Vagina (tissue), 2 donors: Measurements from ENCODE around the gene SLC7A11. TPM values are rescaled to one million over a fixed set of nuclear protein-coding genes. Genes with fewer than 3 reads are reported as not detected.

Experiments
- DNase-seq, 2 donors: peaks; one replicate each; pipeline ENCODE4 v3.0.0-alpha.2; 2017; ENCODE audit errors: extremely low spot score in 2 of 2
- H3K27ac ChIP-seq: fragments of 200-600 bp; sonication (generic); one replicate; pipeline ENCODE4 v1.5.1; 2019
- H3K27me3 ChIP-seq: fragments of 200-600 bp; sonication (generic); one replicate; pipeline ENCODE4 v1.5.1; 2019
- H3K36me3 ChIP-seq, 2 donors: fragments of 200-600 bp; sonication (generic); one replicate each; pipeline ENCODE4 v1.5.1; 2017 to 2019
- H3K4me1 ChIP-seq: fragments of 200-600 bp; sonication (generic); one replicate; pipeline ENCODE4 v1.5.1; 2019
- H3K4me3 ChIP-seq, 2 donors: fragments of 200-600 bp; sonication (generic); 1 replicate in 1 of 2; 2 replicates in 1 of 2; pipeline ENCODE4 v1.5.1; 2016 to 2019
- H3K9me3 ChIP-seq: fragments of 200-600 bp; sonication (generic); one replicate; pipeline ENCODE4 v1.5.1; 2019
- POLR2A ChIP-seq, 2 donors: fragments of 450-650 bp; IDR thresholded peaks; one replicate each; pipeline ENCODE4 v1.6.1; 2017; ENCODE audit warnings: antibody characterized with exemption in 2 of 2, mild to moderate bottlenecking in 2 of 2, moderate library complexity in 2 of 2
- POLR2AphosphoS5 ChIP-seq, 2 donors: sonication (generic); formaldehyde crosslinking; IDR thresholded peaks; one replicate each; pipeline ENCODE4 v1.9.0; 2017; ENCODE audit warnings: antibody characterized with exemption in 2 of 2, mild to moderate bottlenecking in 2 of 2, low read depth in 1 of 2; ENCODE audit not compliant: insufficient read depth in 1 of 2
- intact Hi-C: fragments of 100-400 bp; cut with DNase I; formaldehyde crosslinking; loops from one replicate; pipeline ENCODE4 v1.15.1; 2023
- total RNA-seq: library from RNA; depleted of rRNA; stranded (reverse); fragments of >200 nt; gene quantifications from one replicate; pipeline ENCODE4 v1.2.3, GENCODE V29; 2016
- TF ChIP-seq, protein P1 (sequence below), 3 experiments: fragments of 450-650 bp in 2 of 3; fragments of 200-600 bp in 1 of 3; sonication (generic) in 1 of 3; IDR thresholded peaks; one replicate each; pipeline ENCODE4 v1.5.1; 2017 to 2019; ENCODE audit warnings: antibody characterized with exemption in 3 of 3, mild to moderate bottlenecking in 2 of 3, moderate library complexity in 2 of 3

SLC7A11 gene
- total RNA-seq, 1 donor from 2014 or later: 1.5 TPM

DNA sequence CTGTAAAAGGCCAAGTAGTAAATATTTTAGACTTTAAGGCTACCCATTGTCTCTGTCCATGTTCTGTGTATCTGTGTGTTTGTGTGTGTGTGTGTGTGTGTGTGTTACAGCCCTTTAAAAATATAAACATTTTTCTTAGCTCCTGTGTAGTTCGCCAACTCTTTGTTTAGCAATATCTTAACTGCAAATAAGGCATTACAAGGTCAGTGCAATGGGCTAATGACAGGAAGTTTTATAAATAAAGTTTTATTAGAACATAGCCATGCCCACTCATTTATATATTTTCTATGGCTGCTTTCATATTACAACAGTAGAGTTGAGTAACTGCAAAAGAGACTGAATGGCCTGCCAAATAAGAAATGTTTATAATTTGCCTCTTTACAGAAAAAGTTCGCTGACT, 5.9 kb upstream of the SLC7A11 start:
- TF ChIP-seq POLR2AphosphoS5 (IDR thresholded peaks at IDR 0.05; ENCODE audit: insufficient read depth in 1 of 2, low read depth in 1 of 2): no peak
- TF ChIP-seq POLR2A (IDR thresholded peaks at IDR 0.05): no peak
- TF ChIP-seq, protein P1, sequence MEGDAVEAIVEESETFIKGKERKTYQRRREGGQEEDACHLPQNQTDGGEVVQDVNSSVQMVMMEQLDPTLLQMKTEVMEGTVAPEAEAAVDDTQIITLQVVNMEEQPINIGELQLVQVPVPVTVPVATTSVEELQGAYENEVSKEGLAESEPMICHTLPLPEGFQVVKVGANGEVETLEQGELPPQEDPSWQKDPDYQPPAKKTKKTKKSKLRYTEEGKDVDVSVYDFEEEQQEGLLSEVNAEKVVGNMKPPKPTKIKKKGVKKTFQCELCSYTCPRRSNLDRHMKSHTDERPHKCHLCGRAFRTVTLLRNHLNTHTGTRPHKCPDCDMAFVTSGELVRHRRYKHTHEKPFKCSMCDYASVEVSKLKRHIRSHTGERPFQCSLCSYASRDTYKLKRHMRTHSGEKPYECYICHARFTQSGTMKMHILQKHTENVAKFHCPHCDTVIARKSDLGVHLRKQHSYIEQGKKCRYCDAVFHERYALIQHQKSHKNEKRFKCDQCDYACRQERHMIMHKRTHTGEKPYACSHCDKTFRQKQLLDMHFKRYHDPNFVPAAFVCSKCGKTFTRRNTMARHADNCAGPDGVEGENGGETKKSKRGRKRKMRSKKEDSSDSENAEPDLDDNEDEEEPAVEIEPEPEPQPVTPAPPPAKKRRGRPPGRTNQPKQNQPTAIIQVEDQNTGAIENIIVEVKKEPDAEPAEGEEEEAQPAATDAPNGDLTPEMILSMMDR (IDR thresholded peaks at IDR 0.05): no peak
- intact Hi-C loops: no loop called here
- no peaks in the 10 kb centered on the region for H3K9me3 ChIP-seq
- H3K27me3 ChIP-seq: no peaks in the 10 kb centered on the region
- H3K4me1 ChIP-seq: no peaks in the 10 kb centered on the region
- no peaks in the 10 kb centered on the region for H3K36me3 ChIP-seq
- no peak overlapping the region for H3K27ac ChIP-seq
- no peak for DNase-seq
- no peak overlapping the region for H3K4me3 ChIP-seq

DNA sequence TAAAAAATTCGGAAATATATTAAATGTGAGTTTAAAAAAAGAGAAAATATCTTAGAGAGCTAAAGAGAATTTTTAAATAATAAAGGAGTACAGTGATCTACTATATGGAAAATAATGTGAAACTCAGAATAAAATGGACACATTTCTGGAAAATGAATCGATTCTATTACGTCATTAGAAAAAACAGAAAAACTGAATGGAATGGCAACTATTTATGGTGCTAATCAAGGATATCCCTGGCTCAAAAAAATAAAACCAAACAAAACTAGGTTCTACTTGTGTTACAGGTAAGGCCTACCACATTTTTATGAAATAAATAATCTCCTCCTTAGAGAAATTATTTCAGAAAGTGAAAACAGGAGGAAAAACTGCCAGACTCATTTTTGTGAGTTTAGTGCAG, 5.5 kb upstream of the SLC7A11 start:
- TF ChIP-seq POLR2A (IDR thresholded peaks at IDR 0.05) (no peak), POLR2AphosphoS5 (IDR thresholded peaks at IDR 0.05; ENCODE audit: insufficient read depth in 1 of 2, low read depth in 1 of 2) (no peak)
- TF ChIP-seq, protein P1 (IDR thresholded peaks at IDR 0.05): no peak
- Histone ChIP-seq H3K9me3 (no peaks in the 10 kb centered on the region), H3K27me3 (no peaks in the 10 kb centered on the region), H3K4me1 (no peaks in the 10 kb centered on the region), H3K36me3 (no peaks in the 10 kb centered on the region), H3K4me3 (no peak overlapping the region), H3K27ac (no peak overlapping the region)
- intact Hi-C loops: no loop called here
- no peak for DNase-seq

DNA sequence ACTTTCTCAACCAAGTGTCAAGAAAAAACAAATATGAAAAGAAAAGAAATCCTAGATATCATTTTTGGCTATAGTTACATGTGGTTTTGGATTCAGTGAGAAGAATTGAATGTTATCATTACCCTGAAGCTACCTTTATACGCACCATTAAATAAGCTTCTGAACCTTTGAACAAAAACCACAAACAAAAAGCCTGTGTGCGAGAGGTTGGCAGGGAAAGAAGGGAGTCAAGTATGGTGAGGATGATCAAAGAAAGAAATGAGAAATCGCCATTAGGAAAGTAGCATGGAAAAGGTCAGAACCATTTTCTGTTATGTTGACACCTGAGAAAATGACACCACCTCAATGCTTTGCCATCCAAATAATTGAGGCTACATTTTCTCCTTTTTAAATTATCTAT, 1.2 kb upstream of the SLC7A11 start:
- H3K9me3 ChIP-seq: no peaks in the 10 kb centered on the region
- no peaks in the 10 kb centered on the region for H3K27me3 ChIP-seq
- H3K27ac ChIP-seq: no peak overlapping the region
- no peak for TF ChIP-seq POLR2A (IDR thresholded peaks at IDR 0.05)
- TF ChIP-seq POLR2AphosphoS5 (IDR thresholded peaks at IDR 0.05; ENCODE audit: insufficient read depth in 1 of 2, low read depth in 1 of 2): no peak
- TF ChIP-seq, protein P1 (IDR thresholded peaks at IDR 0.05): no peak
- no peak for DNase-seq
- intact Hi-C loops: no loop called here
- H3K4me1 ChIP-seq: no peaks in the 10 kb centered on the region
- no peak overlapping the region for H3K4me3 ChIP-seq
- no peaks in the 10 kb centered on the region for H3K36me3 ChIP-seq

DNA sequence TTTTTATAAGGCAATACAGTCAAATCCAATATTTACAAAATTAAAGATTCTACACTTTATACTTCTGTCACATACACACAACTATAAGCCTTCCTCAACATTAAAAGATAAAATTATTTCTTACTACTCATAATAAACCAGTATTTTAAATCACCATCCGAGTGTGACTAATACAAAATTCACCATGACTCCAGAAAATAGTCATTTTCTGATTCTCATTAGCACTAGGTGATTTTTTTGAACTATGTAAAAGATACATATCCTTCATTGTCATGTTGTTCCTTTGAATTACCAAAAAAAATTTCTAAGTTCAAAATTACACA, 646 bp upstream of the SLC7A11 start:
- Histone ChIP-seq H3K4me1 (no peaks in the 10 kb centered on the region), H3K9me3 (no peaks in the 10 kb centered on the region), H3K36me3 (no peaks in the 10 kb centered on the region), H3K27me3 (no peaks in the 10 kb centered on the region), H3K27ac (no peak overlapping the region), H3K4me3 (peak overlapping the region; percentile 22 to 26)
- TF ChIP-seq POLR2AphosphoS5 (IDR thresholded peaks at IDR 0.05; ENCODE audit: insufficient read depth in 1 of 2, low read depth in 1 of 2) (no peak), POLR2A (IDR thresholded peaks at IDR 0.05) (no peak)
- TF ChIP-seq, protein P1 (IDR thresholded peaks at IDR 0.05): no peak
- no peak for DNase-seq
- intact Hi-C loops: no loop called here

DNA sequence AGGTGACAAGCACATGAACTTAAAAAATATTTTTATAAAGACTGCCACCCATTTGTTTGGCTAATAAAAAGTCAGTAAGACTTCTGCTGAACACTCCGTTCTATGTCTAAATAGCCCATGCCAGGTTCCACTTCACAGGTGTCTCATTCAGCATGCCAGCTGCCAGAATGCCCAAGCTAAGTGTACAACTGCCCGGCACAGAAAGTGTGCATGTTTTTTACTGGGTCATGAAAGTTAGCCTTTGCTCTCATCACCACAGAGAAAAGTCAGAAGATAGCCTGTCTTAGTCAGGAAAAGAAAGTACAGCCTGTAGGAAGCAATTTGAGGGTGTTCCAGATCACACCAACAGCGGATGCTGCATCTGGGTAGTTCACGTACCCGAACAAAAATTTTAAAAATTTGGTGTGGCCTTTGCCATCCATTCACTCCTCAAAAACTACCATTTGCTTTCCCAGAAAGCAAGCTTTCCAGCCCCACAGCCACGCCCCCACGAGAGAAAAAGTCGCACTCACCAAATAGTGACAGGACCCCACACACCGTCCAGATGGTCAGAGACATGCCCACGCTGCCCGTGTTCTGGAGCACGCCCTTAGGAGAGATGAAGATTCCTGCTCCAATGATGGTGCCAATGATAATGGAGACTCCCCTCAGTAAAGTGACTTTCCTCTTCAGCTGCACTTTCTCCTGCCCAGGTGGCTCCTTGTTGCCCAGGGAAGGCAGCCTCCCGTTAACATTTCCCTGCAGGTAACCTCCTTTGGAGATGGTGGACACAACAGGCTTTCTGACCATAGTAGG, 671 bp downstream of the SLC7A11 start:
- DNase-seq: no peak
- TF ChIP-seq POLR2AphosphoS5 (IDR thresholded peaks at IDR 0.05; ENCODE audit: insufficient read depth in 1 of 2, low read depth in 1 of 2) (no peak), POLR2A (IDR thresholded peaks at IDR 0.05) (no peak)
- TF ChIP-seq, protein P1 (IDR thresholded peaks at IDR 0.05): no peak
- no peaks in the 10 kb centered on the region for H3K9me3 ChIP-seq
- no peaks in the 10 kb centered on the region for H3K36me3 ChIP-seq
- intact Hi-C loops: no loop called here
- H3K27me3 ChIP-seq: no peaks in the 10 kb centered on the region
- peak overlapping the region; percentile 22 to 26 for H3K4me3 ChIP-seq
- no peaks in the 10 kb centered on the region for H3K4me1 ChIP-seq
- no peak overlapping the region for H3K27ac ChIP-seq
